Measurements from ENCODE around the gene USP36. TPM values are rescaled to one million over a fixed set of nuclear protein-coding genes. Genes with fewer than 3 reads are reported as not detected.

USP36 gene
- total RNA-seq, 1 donor from 2014 or later = 59.0 TPM

- Mint-ChIP-seq H3K9me3 (no peaks in the 10 kb centered on the region), H3K4me3 (peak overlapping the region; percentile 78), H3K27me3 (ENCODE audit: low read depth) (no peaks in the 10 kb centered on the region), H3K4me1 (peaks cover 47% of the 10 kb centered on the region), H3K27ac (ENCODE audit: unreplicated experiment) (peak overlapping the region; percentile 94), H3K36me3 (ENCODE audit: low read depth) (no peaks in the 10 kb centered on the region)
- TF ChIP-seq CTCF (conservative IDR thresholded peaks at IDR 0.05) = no peak
- no peak for DNase-seq (ENCODE audit: low read depth, low spot score)
Measured at GRCh38 chr17:78884876-78885667, 44.5 kb upstream of the USP36 start.

- TF ChIP-seq CTCF (conservative IDR thresholded peaks at IDR 0.05) = no peak
- H3K27ac Mint-ChIP-seq (ENCODE audit: unreplicated experiment) = peak overlapping the region; percentile 97
- no peaks in the 10 kb centered on the region for H3K9me3 Mint-ChIP-seq
- H3K36me3 Mint-ChIP-seq (ENCODE audit: low read depth) = no peaks in the 10 kb centered on the region
- H3K4me3 Mint-ChIP-seq = peak overlapping the region; percentile 78
- no peaks in the 10 kb centered on the region for H3K27me3 Mint-ChIP-seq (ENCODE audit: low read depth)
- no peak for DNase-seq (ENCODE audit: low read depth, low spot score)
- peaks cover 55% of the 10 kb centered on the region for H3K4me1 Mint-ChIP-seq
Measured at GRCh38 chr17:78884148-78884825, 43.7 kb upstream of the USP36 start.

- H3K4me1 Mint-ChIP-seq = peaks cover 57% of the 10 kb centered on the region
- no peaks in the 10 kb centered on the region for H3K36me3 Mint-ChIP-seq (ENCODE audit: low read depth)
- TF ChIP-seq CTCF (conservative IDR thresholded peaks at IDR 0.05) = peak; percentile 21
- peak overlapping the region; percentile 97 for H3K27ac Mint-ChIP-seq (ENCODE audit: unreplicated experiment)
- H3K4me3 Mint-ChIP-seq = peak overlapping the region; percentile 84
- no peaks in the 10 kb centered on the region for H3K9me3 Mint-ChIP-seq
- H3K27me3 Mint-ChIP-seq (ENCODE audit: low read depth) = no peaks in the 10 kb centered on the region
- DNase-seq (ENCODE audit: low read depth, low spot score) = peak; percentile 62
Measured at GRCh38 chr17:78883533-78884131, 43.0 kb upstream of the USP36 start.

- Mint-ChIP-seq H3K4me1 (peaks cover 59% of the 10 kb centered on the region), H3K27ac (ENCODE audit: unreplicated experiment) (peak overlapping the region; percentile 97), H3K36me3 (ENCODE audit: low read depth) (no peaks in the 10 kb centered on the region), H3K4me3 (peak overlapping the region; percentile 84), H3K27me3 (ENCODE audit: low read depth) (no peaks in the 10 kb centered on the region), H3K9me3 (no peaks in the 10 kb centered on the region)
- DNase-seq (ENCODE audit: low read depth, low spot score) = no peak
- no peak for TF ChIP-seq CTCF (conservative IDR thresholded peaks at IDR 0.05)
Measured at GRCh38 chr17:78883089-78883532, 42.5 kb upstream of the USP36 start.

- DNase-seq (ENCODE audit: low read depth, low spot score) = no peak
- peak overlapping the region; percentile 84 for H3K4me3 Mint-ChIP-seq
- H3K9me3 Mint-ChIP-seq = no peaks in the 10 kb centered on the region
- H3K27ac Mint-ChIP-seq (ENCODE audit: unreplicated experiment) = peak overlapping the region; percentile 84
- no peaks in the 10 kb centered on the region for H3K27me3 Mint-ChIP-seq (ENCODE audit: low read depth)
- no peak for TF ChIP-seq CTCF (conservative IDR thresholded peaks at IDR 0.05)
- H3K4me1 Mint-ChIP-seq = peaks cover 61% of the 10 kb centered on the region
- no peaks in the 10 kb centered on the region for H3K36me3 Mint-ChIP-seq (ENCODE audit: low read depth)
Measured at GRCh38 chr17:78882540-78883088, 42.0 kb upstream of the USP36 start.
